Ovary (tissue), 9 donors: ENCODE results near the gene LRMDA. TPM values are rescaled to one million over a fixed set of nuclear protein-coding genes. Genes with fewer than 3 reads are reported as not detected.

ENCODE experiments used
- DNase-seq, 5 donors: peaks; one replicate each; pipeline ENCODE4 v3.0.0-alpha.2; 2019 to 2020
- H3K27ac ChIP-seq, 2 donors: fragments of 200-600 bp; one replicate each; pipeline versions ENCODE4 v1.5.1 to v1.8.0; 2019 to 2022
- H3K27me3 ChIP-seq: fragments of 200-600 bp; one replicate; pipeline ENCODE4 v1.8.0; 2022
- H3K36me3 ChIP-seq: fragments of 200-600 bp; sonication (generic); one replicate; pipeline ENCODE4 v1.5.1; 2019
- H3K4me1 ChIP-seq: one replicate; pipeline ENCODE4 v1.8.1; 2013; ENCODE audit warnings: mild to moderate bottlenecking, moderate library complexity; ENCODE audit not compliant: insufficient read depth
- H3K4me3 ChIP-seq: fragments of 200-600 bp; sonication (generic); one replicate; pipeline ENCODE4 v1.5.1; 2017
- H3K9me3 ChIP-seq, 2 donors: fragments of 200-600 bp in 1 of 2; sonication (generic) in 1 of 2; one replicate each; pipeline versions ENCODE4 v1.5.1 to v1.8.1; 2013 to 2019; ENCODE audit warnings: mild to moderate bottlenecking in 1 of 2, moderate library complexity in 1 of 2
- CTCF ChIP-seq, 3 donors: fragments of 450-650 bp in 2 of 3; fragments of 200-600 bp in 1 of 3; IDR thresholded peaks; one replicate each; pipeline versions ENCODE4 v1.5.1 to v1.8.0; 2016 to 2022; ENCODE audit warnings: antibody characterized with exemption in 3 of 3, mild to moderate bottlenecking in 1 of 3
- EP300 ChIP-seq: sonication (generic); formaldehyde crosslinking; IDR thresholded peaks from one replicate; pipeline ENCODE4 v1.6.1; 2017; ENCODE audit warnings: antibody characterized with exemption
- POLR2A ChIP-seq: fragments of 450-650 bp; IDR thresholded peaks from one replicate; pipeline ENCODE4 v1.6.1; 2017; ENCODE audit warnings: antibody characterized with exemption, mild to moderate bottlenecking, moderate library complexity
- WGBS, 3 donors: extraction: QIAGEN DNeasy Blood & Tissue Kit in 1 of 3; methylation state at CpG; one replicate each; pipeline versions ENCODE4 v1.1.5 to v1.1.7; 2013 to 2017; 5-methylcytosine and 5-hydroxymethylcytosine counted together
- intact Hi-C, 4 donors: fragments of 100-400 bp; cut with DNase I; formaldehyde crosslinking; loops; one replicate each; pipeline versions ENCODE4 v1.11.0 to v1.15.1; 2022 to 2023
- polyA plus RNA-seq, 2 donors: library from polyadenylated mRNA; stranded (reverse); fragments of 200-250 nt in 1 of 2; fragments of 350-450 nt in 1 of 2; fragmentation: Illumina TruSeq in 1 of 2; extraction: RNeasy Lipid Tissue Mini Kit (QIAGEN cat#74804) in 1 of 2; gene quantifications; one replicate each; pipeline ENCODE4 v1.2.3, GENCODE V29; 2013 to 2014
- total RNA-seq, 7 donors: library from RNA; depleted of rRNA in 2 of 7; stranded (reverse); fragments of >200 nt in 2 of 7; fragmentation: NEBNext Ultra II Directional in 3 of 7; extraction: Animal tissue kit (Norgen Biotek cat#: 25700) in 3 of 7; gene quantifications; one replicate each; pipeline versions ENCODE4 v1.1.0 to v1.2.4, GENCODE V29; 2016 to 2023
- donor health status: DM: no; HTN: no; CAD: no; lungs with moderate emphysema.
- donor health status: DM: no; HTN: no; CAD: no.
- donor health status: Bipolar disorder and iron deficiency.
- donor health status: DM: yes; HTN: yes; CAD: no.
- donor health status: DM: no; HTN: no; CAD: no.
- donor health status: DM: yes; HTN: yes; CAD: no.

Gene LRMDA
- total and polyA plus RNA-seq, 9 donors = 14.8 to 30.7 (median 22.9) TPM

- no peak for DNase-seq
- H3K27ac ChIP-seq = no peak overlapping the region
- H3K4me1 ChIP-seq = peaks cover 3% of the 10 kb centered on the region
- no peak for TF ChIP-seq POLR2A
- TF ChIP-seq CTCF (IDR thresholded peaks at IDR 0.05) = no peak
- TF ChIP-seq EP300 = no peak
- 96 to 99% (median 98%) methylated on average over 2 of the region's 2 CpGs for WGBS, 3 donors
- intact Hi-C loops = loop anchor here in 2 of 4 donors (5.0 to 10.0 kb wide), 2 partner anchors 97 to 100 kb away; no protein-coding TSS in a partner anchor
- no peak overlapping the region for H3K4me3 ChIP-seq
- no peaks in the 10 kb centered on the region for H3K9me3 ChIP-seq
- H3K36me3 ChIP-seq = no peaks in the 10 kb centered on the region
- no peaks in the 10 kb centered on the region for H3K27me3 ChIP-seq
Measured at GRCh38 chr10:75392271-75392670, 39.2 kb upstream of the LRMDA start.

- Histone ChIP-seq H3K9me3 (no peaks in the 10 kb centered on the region), H3K4me3 (no peak overlapping the region), H3K36me3 (no peaks in the 10 kb centered on the region), H3K27ac (no peak overlapping the region), H3K27me3 (no peaks in the 10 kb centered on the region), H3K4me1 (peaks cover 3% of the 10 kb centered on the region)
- no peak for DNase-seq
- intact Hi-C loops = loop anchor here in 2 of 4 donors (5.0 to 10.0 kb wide), 2 partner anchors 98 to 100 kb away; no protein-coding TSS in a partner anchor
- no peak for TF ChIP-seq CTCF (IDR thresholded peaks at IDR 0.05)
- no peak for TF ChIP-seq EP300
- no peak for TF ChIP-seq POLR2A
Measured at GRCh38 chr10:75392744-75393143, 38.7 kb upstream of the LRMDA start.

GRCh38 chr10:75394221-75394620, 37.2 kb upstream of the LRMDA start:
- no peak overlapping the region for H3K27ac ChIP-seq
- WGBS, 3 donors = 95 to 96% (median 95%) methylated on average over 7 of the region's 7 CpGs

GRCh38 chr10:75395066-75395931, 36.1 kb upstream of the LRMDA start:
- Histone ChIP-seq H3K36me3 (no peaks in the 10 kb centered on the region), H3K27ac (peak overlapping the region in 1 of 2 donors; percentile 63), H3K4me1 (peaks cover 3% of the 10 kb centered on the region), H3K4me3 (peak overlapping the region; percentile 93), H3K27me3 (no peaks in the 10 kb centered on the region), H3K9me3 (no peaks in the 10 kb centered on the region)
- TF ChIP-seq CTCF (IDR thresholded peaks at IDR 0.05) (peak; percentile 76 to 86 (median 78)), EP300 (no peak)
- peak; percentile 63 to 82 (median 77) for DNase-seq
- WGBS, 3 donors = 28 to 32% (median 32%) methylated on average over 63 to 64 of the region's 64 CpGs
- intact Hi-C loops = loop anchor here (5.0 to 10.0 kb wide), 7 partner anchors 98 to 1712 kb away; no protein-coding TSS in a partner anchor

More at GRCh38 chr10:75394221-75394620, 37.2 kb upstream of the LRMDA start:
- intact Hi-C loops = loop anchor here in 2 of 4 donors (5.0 to 10.0 kb wide), 2 partner anchors 99 to 102 kb away; no protein-coding TSS in a partner anchor
- peak in 1 of 5 donors; percentile 19 for DNase-seq
- H3K4me3 ChIP-seq = no peak overlapping the region
- H3K27me3 ChIP-seq = no peaks in the 10 kb centered on the region
- H3K4me1 ChIP-seq = peaks cover 3% of the 10 kb centered on the region
- no peak for TF ChIP-seq POLR2A
- TF ChIP-seq CTCF (IDR thresholded peaks at IDR 0.05) = no peak
- no peak for TF ChIP-seq EP300
- no peaks in the 10 kb centered on the region for H3K36me3 ChIP-seq
- H3K9me3 ChIP-seq = no peaks in the 10 kb centered on the region
